ENCODE data around the gene SHROOM3. TPM values are rescaled to one million over a fixed set of nuclear protein-coding genes. Genes with fewer than 3 reads are reported as not detected.

SHROOM3 gene
- total and polyA plus RNA-seq, 12 donors, result 1.1 to 16.2 (median 8.8) TPM

GRCh38 chr4:76623217-76624045 is 188.4 kb downstream of the SHROOM3 start:
- no peaks in the 10 kb centered on the region for H3K9me3 ChIP-seq (replicated peaks in 1 of 3)
- no peaks in the 10 kb centered on the region for H3K36me3 ChIP-seq (replicated peaks in 1 of 2)
- WGBS, 4 donors, result 74 to 93% (median 83%) methylated on average over 4 of the region's 4 CpGs
- TF ChIP-seq POLR2A (IDR thresholded peaks at IDR 0.05), result no peak
- TF ChIP-seq CTCF (IDR thresholded peaks at IDR 0.05), result no peak
- intact Hi-C loops (cut with DNase I), result no loop called here
- no peak for DNase-seq
- H3K4me3 ChIP-seq, result peak overlapping the region in 1 of 4 donors; percentile 37
- H3K27me3 ChIP-seq, result no peaks in the 10 kb centered on the region
- peak overlapping the region in 2 of 5 donors; percentile 75 to 79 for H3K27ac ChIP-seq
- H3K4me1 ChIP-seq (replicated peaks in 1 of 2), result peaks cover 0 to 17% of the 10 kb centered on the region in 2 donors

GRCh38 chr4:76624241-76624681 is 189.2 kb downstream of the SHROOM3 start:
- intact Hi-C loops (cut with DNase I), result no loop called here
- DNase-seq, result peak; percentile 69 to 85 (median 77)
- Histone ChIP-seq H3K4me1 (replicated peaks in 1 of 2) (peaks cover 0 to 17% of the 10 kb centered on the region in 2 donors), H3K9me3 (replicated peaks in 1 of 3) (no peaks in the 10 kb centered on the region), H3K27me3 (no peaks in the 10 kb centered on the region), H3K4me3 (peak overlapping the region in 1 of 4 donors; percentile 37), H3K27ac (peak overlapping the region in 3 of 5 donors; percentile 48 to 79 (median 75)), H3K36me3 (replicated peaks in 1 of 2) (no peaks in the 10 kb centered on the region)
- no peak for TF ChIP-seq CTCF (IDR thresholded peaks at IDR 0.05)
- peak in 1 of 2 donors; percentile 55 for TF ChIP-seq POLR2A (IDR thresholded peaks at IDR 0.05)
- WGBS, 4 donors, result 11 to 21% (median 20%) methylated on average over 9 of the region's 9 CpGs

- Histone ChIP-seq H3K4me1 (replicated peaks in 1 of 2) (peaks cover 0 to 17% of the 10 kb centered on the region in 2 donors), H3K27me3 (no peaks in the 10 kb centered on the region), H3K4me3 (no peak overlapping the region), H3K9me3 (replicated peaks in 1 of 3) (no peaks in the 10 kb centered on the region), H3K27ac (peak overlapping the region in 2 of 5 donors; percentile 48 to 75), H3K36me3 (replicated peaks in 1 of 2) (no peaks in the 10 kb centered on the region)
- WGBS, 4 donors, result 80 to 88% (median 82%) methylated on average over 3 of the region's 3 CpGs
- no peak for DNase-seq
- intact Hi-C loops (cut with DNase I), result no loop called here
- TF ChIP-seq CTCF (IDR thresholded peaks at IDR 0.05) (no peak), POLR2A (IDR thresholded peaks at IDR 0.05) (no peak)
Measured at GRCh38 chr4:76624931-76625715, 190.1 kb downstream of the SHROOM3 start.

Measured in adrenal gland (tissue), 12 donors.